H9 (cell line): ENCODE data around the gene SMIM32. TPM values are rescaled to one million over a fixed set of nuclear protein-coding genes. Genes with fewer than 3 reads are reported as not detected.

Experiments used
- DNase-seq: peaks from one replicate; pipeline ENCODE4 v3.0.0-alpha.2; 2017
- H2AFZ ChIP-seq: one replicate; pipeline ENCODE4 v1.6.1; 2013; ENCODE audit warnings: mild to moderate bottlenecking, low read length, control low read depth, moderate library complexity
- H2AK5ac ChIP-seq: 2 replicates; pipeline ENCODE4 v1.6.1; 2013; ENCODE audit warnings: low read length, control low read depth, mixed read lengths; ENCODE audit not compliant: insufficient read length
- H2BK120ac ChIP-seq: one replicate; pipeline ENCODE4 v1.6.1; 2013; ENCODE audit warnings: low read depth, mild to moderate bottlenecking, low read length, control low read depth, inconsistent platforms; ENCODE audit not compliant: poor library complexity, severe bottlenecking
- H2BK12ac ChIP-seq: 2 replicates; pipeline ENCODE4 v1.6.1; 2013; ENCODE audit warnings: low read length, control low read depth, mixed read lengths, low read depth; ENCODE audit not compliant: insufficient read length
- H2BK15ac ChIP-seq: 2 replicates; pipeline ENCODE4 v1.6.1; 2013; ENCODE audit warnings: low read depth, low read length, control low read depth
- H2BK20ac ChIP-seq: one replicate; pipeline ENCODE4 v1.6.1; 2013; ENCODE audit warnings: low read depth, mild to moderate bottlenecking, low read length, control low read depth, inconsistent platforms; ENCODE audit not compliant: poor library complexity, severe bottlenecking
- H2BK5ac ChIP-seq: 2 replicates; pipeline ENCODE4 v1.6.1; 2013; ENCODE audit warnings: low read length, control low read depth, mixed read lengths; ENCODE audit not compliant: insufficient read length
- H3K14ac ChIP-seq: 2 replicates; pipeline ENCODE4 v1.6.1; 2013; ENCODE audit warnings: low read length, control low read depth; ENCODE audit not compliant: insufficient read depth
- H3K18ac ChIP-seq: 2 replicates; pipeline ENCODE4 v1.6.1; 2013; ENCODE audit warnings: low read depth, mild to moderate bottlenecking, mixed read lengths, low read length, control low read depth; ENCODE audit not compliant: insufficient read length
- H3K23ac ChIP-seq: 2 replicates; pipeline ENCODE4 v1.6.1; 2013; ENCODE audit warnings: low read length, control low read depth, mixed read lengths, low read depth; ENCODE audit not compliant: insufficient read length
- H3K23me2 ChIP-seq: 2 replicates; pipeline ENCODE4 v1.6.1; 2013; ENCODE audit warnings: low read depth, mild to moderate bottlenecking, mixed read lengths, low read length, control low read depth; ENCODE audit not compliant: insufficient read length, poor library complexity, severe bottlenecking
- H3K27ac ChIP-seq: 2 replicates; pipeline ENCODE4 v1.5.1; 2013; ENCODE audit warnings: low read length, control low read depth, mixed read lengths, low read depth; ENCODE audit not compliant: insufficient read length
- H3K27me3 ChIP-seq: 2 replicates; pipeline ENCODE4 v1.6.1; 2013; ENCODE audit warnings: low read length, control low read depth, inconsistent platforms; ENCODE audit not compliant: insufficient read depth
- H3K4ac ChIP-seq: 2 replicates; pipeline ENCODE4 v1.6.1; 2013; ENCODE audit warnings: low read depth, mild to moderate bottlenecking, control low read depth, inconsistent platforms, low read length, moderate library complexity
- H3K4me1 ChIP-seq: 2 replicates; pipeline ENCODE4 v1.6.1; 2013; ENCODE audit warnings: low read length, control low read depth, inconsistent platforms; ENCODE audit not compliant: insufficient read depth
- H3K4me2 ChIP-seq: 2 replicates; pipeline ENCODE4 v1.6.1; 2013; ENCODE audit warnings: low read length, control low read depth, mixed read lengths; ENCODE audit not compliant: insufficient read length, insufficient read depth
- H3K56ac ChIP-seq: 2 replicates; pipeline ENCODE4 v1.6.1; 2013; ENCODE audit warnings: low read depth, mild to moderate bottlenecking, mixed read lengths, low read length, control low read depth; ENCODE audit not compliant: insufficient read length
- H3K79me1 ChIP-seq: 2 replicates; pipeline ENCODE4 v1.6.1; 2013; ENCODE audit warnings: low read depth, mild to moderate bottlenecking, moderate library complexity, low read length, control low read depth, inconsistent platforms; ENCODE audit not compliant: insufficient read depth, poor library complexity, severe bottlenecking
- H3K79me2 ChIP-seq: 2 replicates; pipeline ENCODE4 v1.6.1; 2013; ENCODE audit warnings: low read length, control low read depth, inconsistent platforms; ENCODE audit not compliant: insufficient read depth
- H3K9ac ChIP-seq: 2 replicates; pipeline ENCODE4 v1.6.1; 2013; ENCODE audit warnings: low read length, control low read depth, mixed read lengths; ENCODE audit not compliant: insufficient read length; ENCODE audit errors: extremely low read depth
- H3K9me3 ChIP-seq: one replicate; pipeline ENCODE4 v1.6.1; 2013; ENCODE audit warnings: low read depth, low read length, inconsistent platforms; ENCODE audit not compliant: control insufficient read depth
- H3T11ph ChIP-seq: one replicate; pipeline ENCODE4 v1.6.1; 2013; ENCODE audit warnings: mild to moderate bottlenecking, low read length, control low read depth, inconsistent platforms
- H4K20me1 ChIP-seq: one replicate; pipeline ENCODE4 v1.6.1; 2013; ENCODE audit not compliant: control insufficient read depth, insufficient read length, insufficient read depth
- H4K5ac ChIP-seq: 2 replicates; pipeline ENCODE4 v1.6.1; 2013; ENCODE audit warnings: low read depth, mild to moderate bottlenecking, mixed read lengths, low read length, control low read depth; ENCODE audit not compliant: insufficient read length
- H4K8ac ChIP-seq: replicated peaks from 2 replicates; pipeline ENCODE4 v1.6.1; 2013; ENCODE audit warnings: low read length, control low read depth, mixed read lengths, low read depth; ENCODE audit not compliant: insufficient read length
- H4K91ac ChIP-seq: 2 replicates; pipeline ENCODE4 v1.6.1; 2013; ENCODE audit warnings: low read depth, mild to moderate bottlenecking, moderate library complexity, mixed read lengths, low read length, control low read depth; ENCODE audit not compliant: insufficient read length
- H3K27ac Mint-ChIP-seq, 3 experiments: 2 replicates in 2 of 3; 3 replicates in 1 of 3; pipeline ENCODE4 v1.8.0; 2020 to 2021; ENCODE audit warnings: mixed read lengths in 3 of 3, mild to moderate bottlenecking in 1 of 3, moderate library complexity in 1 of 3
- H3K27me3 Mint-ChIP-seq: 2 replicates; pipeline ENCODE4 v1.8.0; 2021; ENCODE audit warnings: low read depth, mild to moderate bottlenecking, moderate library complexity, mixed read lengths
- H3K36me3 Mint-ChIP-seq, 3 experiments: 2 replicates in 2 of 3; 3 replicates in 1 of 3; pipeline ENCODE4 v1.8.0; 2020 to 2021; ENCODE audit warnings: low read depth in 3 of 3, mixed read lengths in 3 of 3; ENCODE audit not compliant: insufficient read depth in 1 of 3
- H3K4me1 Mint-ChIP-seq, 2 experiments: 2 replicates each; pipeline ENCODE4 v1.8.0; 2020; ENCODE audit warnings: mixed read lengths in 2 of 2
- H3K4me3 Mint-ChIP-seq, 2 experiments: 2 replicates in 1 of 2; 3 replicates in 1 of 2; pipeline ENCODE4 v1.8.0; 2020 to 2021; ENCODE audit warnings: mild to moderate bottlenecking in 2 of 2, mixed read lengths in 2 of 2, moderate library complexity in 1 of 2
- H3K9me3 Mint-ChIP-seq, 2 experiments: 2 replicates in 1 of 2; 3 replicates in 1 of 2; pipeline ENCODE4 v1.8.0; 2020; ENCODE audit warnings: mild to moderate bottlenecking in 2 of 2, mixed read lengths in 2 of 2, moderate library complexity in 1 of 2
- CTCF ChIP-seq: fragments of 200-600 bp; sonication (generic); conservative IDR thresholded peaks from 3 replicates; pipeline ENCODE4 v1.8.0; 2021; ENCODE audit warnings: antibody characterized with exemption, mild to moderate bottlenecking
- WGBS: extraction: QIAGEN DNeasy Blood & Tissue Kit; methylation state at CpG from one replicate; pipeline ENCODE4 v1.1.7; 2013; ENCODE audit warnings: missing lambda C conversion rate, low lambda C conversion rate, mixed read lengths; ENCODE audit not compliant: insufficient read length; ENCODE audit errors: extremely low coverage; 5-methylcytosine and 5-hydroxymethylcytosine counted together
- total RNA-seq: library from RNA; stranded (reverse); gene quantifications from 2 replicates; pipeline ENCODE4 v1.2.1, GENCODE V29; 2021

SMIM32 gene
- total RNA-seq, 1 experiment from 2014 or later, result not detected

GRCh38 chr5:136186796-136187195 is 6.2 kb downstream of the SMIM32 start:
- Histone ChIP-seq H2BK12ac (no peak overlapping the region), H4K20me1 (no peaks in the 10 kb centered on the region), H3T11ph (no peak overlapping the region), H3K14ac (no peak overlapping the region), H3K4me2 (no peak overlapping the region), H2BK20ac (no peak overlapping the region), H3K9ac (no peak overlapping the region), H3K18ac (no peak overlapping the region), H3K79me1 (no peaks in the 10 kb centered on the region), H3K56ac (no peak overlapping the region), H3K79me2 (no peaks in the 10 kb centered on the region), H2AFZ (no peak overlapping the region), H3K4ac (no peak overlapping the region), H4K91ac (no peak overlapping the region), H3K23ac (no peak overlapping the region), H2BK15ac (no peak overlapping the region), H3K9me3 (no peaks in the 10 kb centered on the region), H2BK120ac (no peak overlapping the region), H3K23me2 (peaks cover 4% of the 10 kb centered on the region), H3K27ac (no peak overlapping the region), H4K5ac (no peak overlapping the region), H2BK5ac (no peak overlapping the region), H2AK5ac (no peak overlapping the region), H3K27me3 (peaks cover 21% of the 10 kb centered on the region; the same call in 1 of the 2 replicates), H3K4me1 (no peaks in the 10 kb centered on the region), H4K8ac (no peak overlapping the region)
- DNase-seq, result no peak
- Mint-ChIP-seq H3K27ac (no peak overlapping the region), H3K36me3 (peaks cover 9 to 18% (median 10%) of the 10 kb centered on the region in 3 experiments; a peak in 6 of 7 replicates), H3K9me3 (no peaks in the 10 kb centered on the region), H3K4me3 (no peak overlapping the region), H3K27me3 (peaks cover 38% of the 10 kb centered on the region), H3K4me1 (peaks cover 7 to 9% of the 10 kb centered on the region in 2 experiments)
- TF ChIP-seq CTCF, result no peak
- no CpG with 5 or more reads among the region's 2 CpGs for WGBS
